Glutamatergic neuron (in vitro differentiated cells): ENCODE measurements around the gene RICTOR. TPM values are rescaled to one million over a fixed set of nuclear protein-coding genes. Genes with fewer than 3 reads are reported as not detected.

ENCODE experiments used
- DNase-seq: peaks from one replicate; pipeline ENCODE4 v3.0.0; 2022
- H3K27ac Mint-ChIP-seq: one replicate; pipeline ENCODE4 v1.8.0; 2020; ENCODE audit warnings: mild to moderate bottlenecking, mixed read lengths, inconsistent platforms; ENCODE audit not compliant: unreplicated experiment
- H3K27me3 Mint-ChIP-seq: one replicate; pipeline ENCODE4 v1.8.0; 2020; ENCODE audit warnings: mild to moderate bottlenecking, moderate library complexity, mixed read lengths, inconsistent platforms; ENCODE audit not compliant: unreplicated experiment
- H3K36me3 Mint-ChIP-seq: one replicate; pipeline ENCODE4 v1.8.0; 2020; ENCODE audit warnings: mild to moderate bottlenecking, mixed read lengths, inconsistent platforms; ENCODE audit not compliant: unreplicated experiment
- H3K4me1 Mint-ChIP-seq: one replicate; pipeline ENCODE4 v1.8.0; 2020; ENCODE audit warnings: mild to moderate bottlenecking, low read depth, mixed read lengths, inconsistent platforms; ENCODE audit not compliant: unreplicated experiment
- H3K4me3 Mint-ChIP-seq: one replicate; pipeline ENCODE4 v1.8.0; 2020; ENCODE audit warnings: mild to moderate bottlenecking, mixed read lengths, inconsistent platforms; ENCODE audit not compliant: unreplicated experiment
- H3K9me3 Mint-ChIP-seq: one replicate; pipeline ENCODE4 v1.8.0; 2020; ENCODE audit warnings: mild to moderate bottlenecking, moderate library complexity, mixed read lengths, inconsistent platforms; ENCODE audit not compliant: unreplicated experiment
- total RNA-seq: library from RNA; stranded (reverse); fragmentation: NEBNext Ultra II Directional; extraction: Animal tissue kit (Norgen Biotek cat#: 25700); gene quantifications from one replicate; pipeline ENCODE4 v1.2.1, GENCODE V29; 2021; ENCODE audit not compliant: unreplicated experiment
- TF ChIP-seq, protein P1 (sequence below): fragments of 200-600 bp; sonication (generic); IDR thresholded peaks from one replicate; pipeline ENCODE4 v1.5.0; 2021; ENCODE audit not compliant: partially characterized antibody, unreplicated experiment

The RICTOR gene
- total RNA-seq, 1 donor from 2014 or later, result 39.3 TPM

DNA sequence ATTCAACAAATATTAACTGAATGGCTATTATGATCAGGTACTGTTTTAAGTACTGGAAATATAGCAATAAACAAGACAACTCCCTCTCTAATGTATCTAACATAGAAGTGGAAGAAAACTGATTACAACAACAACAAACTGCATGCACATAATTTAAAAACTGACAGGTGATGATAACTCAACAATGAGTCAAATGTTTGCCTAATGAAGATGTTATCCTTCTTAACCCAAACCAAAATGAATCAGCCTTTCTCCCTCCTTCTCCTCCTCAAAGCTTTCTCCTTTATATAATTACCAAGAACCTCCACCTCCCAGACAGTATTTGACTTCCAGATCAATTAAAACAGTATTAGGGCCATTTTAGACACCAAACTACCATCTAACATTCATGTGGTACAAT, 49.3 kb downstream of the RICTOR start:
- no peak overlapping the region for H3K4me3 Mint-ChIP-seq
- peaks cover 9% of the 10 kb centered on the region for H3K4me1 Mint-ChIP-seq
- H3K9me3 Mint-ChIP-seq, result peaks cover 3% of the 10 kb centered on the region
- H3K27ac Mint-ChIP-seq, result no peak overlapping the region
- TF ChIP-seq, protein P1, sequence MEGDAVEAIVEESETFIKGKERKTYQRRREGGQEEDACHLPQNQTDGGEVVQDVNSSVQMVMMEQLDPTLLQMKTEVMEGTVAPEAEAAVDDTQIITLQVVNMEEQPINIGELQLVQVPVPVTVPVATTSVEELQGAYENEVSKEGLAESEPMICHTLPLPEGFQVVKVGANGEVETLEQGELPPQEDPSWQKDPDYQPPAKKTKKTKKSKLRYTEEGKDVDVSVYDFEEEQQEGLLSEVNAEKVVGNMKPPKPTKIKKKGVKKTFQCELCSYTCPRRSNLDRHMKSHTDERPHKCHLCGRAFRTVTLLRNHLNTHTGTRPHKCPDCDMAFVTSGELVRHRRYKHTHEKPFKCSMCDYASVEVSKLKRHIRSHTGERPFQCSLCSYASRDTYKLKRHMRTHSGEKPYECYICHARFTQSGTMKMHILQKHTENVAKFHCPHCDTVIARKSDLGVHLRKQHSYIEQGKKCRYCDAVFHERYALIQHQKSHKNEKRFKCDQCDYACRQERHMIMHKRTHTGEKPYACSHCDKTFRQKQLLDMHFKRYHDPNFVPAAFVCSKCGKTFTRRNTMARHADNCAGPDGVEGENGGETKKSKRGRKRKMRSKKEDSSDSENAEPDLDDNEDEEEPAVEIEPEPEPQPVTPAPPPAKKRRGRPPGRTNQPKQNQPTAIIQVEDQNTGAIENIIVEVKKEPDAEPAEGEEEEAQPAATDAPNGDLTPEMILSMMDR, result no peak
- peaks cover 7% of the 10 kb centered on the region for H3K36me3 Mint-ChIP-seq
- no peak for DNase-seq
- no peaks in the 10 kb centered on the region for H3K27me3 Mint-ChIP-seq

DNA sequence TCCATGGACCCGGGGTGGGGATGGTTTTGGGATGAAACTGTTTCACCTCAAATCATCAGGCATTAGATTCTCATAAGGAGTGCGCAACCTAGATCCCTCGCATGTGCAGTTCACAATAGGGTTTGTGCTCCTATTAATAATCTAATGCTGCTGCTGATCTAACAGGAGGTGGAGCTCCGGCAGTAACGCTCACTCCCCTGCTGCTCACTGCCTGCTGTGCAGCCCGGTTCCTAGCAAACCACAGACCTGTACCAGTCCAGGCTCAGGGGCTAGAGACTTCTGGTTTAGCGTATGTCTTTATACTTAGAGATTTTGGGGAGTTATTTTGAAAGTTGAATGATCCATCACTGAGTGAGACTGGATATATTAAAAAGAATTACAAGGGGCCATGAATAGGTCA, 50.2 kb downstream of the RICTOR start:
- peak; percentile 55 for DNase-seq
- no peak overlapping the region for H3K4me3 Mint-ChIP-seq
- no peak overlapping the region for H3K27ac Mint-ChIP-seq
- H3K4me1 Mint-ChIP-seq, result peaks cover 9% of the 10 kb centered on the region
- H3K27me3 Mint-ChIP-seq, result no peaks in the 10 kb centered on the region
- TF ChIP-seq, protein P1, result no peak
- peaks cover 10% of the 10 kb centered on the region for H3K36me3 Mint-ChIP-seq
- peaks cover 3% of the 10 kb centered on the region for H3K9me3 Mint-ChIP-seq

DNA sequence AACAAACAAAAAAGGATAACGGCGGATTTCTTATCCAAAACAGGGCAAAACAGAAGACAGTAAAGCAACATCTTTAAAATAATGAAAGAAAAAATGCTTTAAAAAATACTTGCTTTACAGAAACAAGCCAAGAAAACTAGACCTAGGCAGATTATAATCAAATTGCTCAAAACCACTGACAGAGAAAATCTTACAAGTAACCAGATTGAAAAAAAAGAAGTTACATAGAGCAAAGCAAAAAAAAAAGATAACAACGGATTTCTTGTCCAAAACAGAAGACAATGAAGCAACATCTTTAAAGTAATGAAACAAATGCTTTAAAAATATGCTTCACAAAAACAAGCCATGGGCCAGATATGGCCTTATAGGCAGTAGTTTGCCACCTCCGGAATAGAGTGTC, 51.1 kb downstream of the RICTOR start:
- peaks cover 3% of the 10 kb centered on the region for H3K9me3 Mint-ChIP-seq
- no peak overlapping the region for H3K4me3 Mint-ChIP-seq
- peaks cover 10% of the 10 kb centered on the region for H3K36me3 Mint-ChIP-seq
- TF ChIP-seq, protein P1, result no peak
- peaks cover 9% of the 10 kb centered on the region for H3K4me1 Mint-ChIP-seq
- no peak for DNase-seq
- no peak overlapping the region for H3K27ac Mint-ChIP-seq
- H3K27me3 Mint-ChIP-seq, result no peaks in the 10 kb centered on the region

DNA sequence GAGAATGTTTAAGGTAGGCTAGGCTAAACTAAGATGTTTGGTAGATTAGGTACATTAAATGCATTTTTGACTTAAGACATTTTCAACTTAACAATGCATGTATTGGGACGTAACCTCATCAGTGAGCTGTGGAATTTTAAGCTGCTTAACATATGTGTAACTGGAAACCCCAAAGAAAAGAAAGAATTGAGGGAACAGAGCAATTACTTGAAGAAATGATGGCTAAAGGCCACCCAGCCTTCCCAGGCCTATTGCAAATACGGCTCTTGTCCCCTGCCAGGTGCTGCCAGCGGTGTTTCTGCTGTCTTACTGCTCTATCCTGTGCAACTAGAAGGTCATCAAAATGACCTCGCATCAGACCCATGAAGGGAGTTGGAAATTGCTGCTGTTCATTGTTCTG, 52.0 kb downstream of the RICTOR start:
- peaks cover 9% of the 10 kb centered on the region for H3K4me1 Mint-ChIP-seq
- H3K27me3 Mint-ChIP-seq, result no peaks in the 10 kb centered on the region
- H3K27ac Mint-ChIP-seq, result no peak overlapping the region
- TF ChIP-seq, protein P1, result no peak
- H3K4me3 Mint-ChIP-seq, result no peak overlapping the region
- DNase-seq, result no peak
- H3K36me3 Mint-ChIP-seq, result peaks cover 4% of the 10 kb centered on the region
- no peaks in the 10 kb centered on the region for H3K9me3 Mint-ChIP-seq

DNA sequence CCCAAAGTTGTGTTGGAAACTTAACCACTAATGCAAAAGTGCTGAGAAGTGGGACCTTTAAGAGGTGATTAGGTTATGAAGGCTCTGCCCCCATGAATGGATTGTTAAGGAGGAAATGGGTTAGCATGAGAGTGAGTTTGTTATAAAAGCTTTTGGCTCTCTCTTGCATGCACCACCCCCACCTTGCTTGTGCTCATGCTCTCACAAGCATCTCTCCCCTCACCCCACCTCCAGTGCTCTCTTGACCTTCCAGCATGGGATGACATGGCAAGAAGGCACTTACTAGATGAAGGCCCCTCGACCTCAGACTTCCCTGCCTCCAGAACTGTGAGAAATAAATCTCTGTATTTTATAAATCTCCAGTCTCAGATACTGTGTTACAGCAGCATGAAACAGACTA, 52.8 kb downstream of the RICTOR start:
- no peak overlapping the region for H3K4me3 Mint-ChIP-seq
- peaks cover 9% of the 10 kb centered on the region for H3K4me1 Mint-ChIP-seq
- no peak overlapping the region for H3K27ac Mint-ChIP-seq
- no peaks in the 10 kb centered on the region for H3K9me3 Mint-ChIP-seq
- no peaks in the 10 kb centered on the region for H3K27me3 Mint-ChIP-seq
- DNase-seq, result no peak
- peaks cover 4% of the 10 kb centered on the region for H3K36me3 Mint-ChIP-seq
- TF ChIP-seq, protein P1, result no peak
